ENCODE results near the gene MICALL2.

MICALL2 gene

DNA sequence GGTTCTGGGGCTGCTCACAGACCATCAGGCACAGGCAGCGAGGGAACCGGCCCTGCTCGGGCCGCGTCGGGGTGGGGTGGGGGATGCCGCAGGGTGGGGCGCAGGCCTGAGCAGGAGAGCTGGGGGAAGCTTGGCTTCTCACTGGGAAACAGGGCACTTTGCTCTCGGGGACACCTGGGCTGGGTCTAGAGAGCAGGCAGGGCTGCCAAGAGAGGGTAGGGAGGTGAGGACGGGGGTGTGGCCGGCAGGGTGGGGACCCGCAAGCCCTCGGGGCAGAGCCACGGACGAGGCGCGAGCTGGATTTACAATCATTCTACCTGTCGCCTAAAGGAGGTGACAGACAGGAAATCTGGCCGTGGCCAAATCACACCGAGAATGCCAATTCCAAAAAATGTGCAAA lies 33.9 kb upstream of the MICALL2 start:
- DNase-seq: no peak

DNA sequence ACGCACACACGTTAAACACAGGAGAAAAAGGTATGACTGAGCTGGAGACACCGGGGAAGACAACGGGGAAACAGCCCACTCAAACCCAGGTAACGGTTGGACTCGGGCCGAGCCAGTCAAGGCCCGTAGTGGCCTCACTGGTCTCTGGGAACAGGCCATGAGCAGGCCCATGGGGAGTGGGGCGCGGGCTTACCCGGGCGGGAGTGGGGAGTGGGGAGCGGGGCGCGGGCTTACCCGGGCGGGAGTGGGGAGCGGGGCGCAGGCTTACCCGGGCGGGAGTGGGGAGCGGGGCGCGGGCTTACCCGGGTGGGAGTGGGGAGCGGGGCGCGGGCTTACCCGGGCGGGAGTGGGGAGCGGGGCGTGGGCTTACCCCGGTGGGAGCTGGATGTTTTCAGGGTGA lies 33.4 kb upstream of the MICALL2 start:
- no peak for DNase-seq

DNA sequence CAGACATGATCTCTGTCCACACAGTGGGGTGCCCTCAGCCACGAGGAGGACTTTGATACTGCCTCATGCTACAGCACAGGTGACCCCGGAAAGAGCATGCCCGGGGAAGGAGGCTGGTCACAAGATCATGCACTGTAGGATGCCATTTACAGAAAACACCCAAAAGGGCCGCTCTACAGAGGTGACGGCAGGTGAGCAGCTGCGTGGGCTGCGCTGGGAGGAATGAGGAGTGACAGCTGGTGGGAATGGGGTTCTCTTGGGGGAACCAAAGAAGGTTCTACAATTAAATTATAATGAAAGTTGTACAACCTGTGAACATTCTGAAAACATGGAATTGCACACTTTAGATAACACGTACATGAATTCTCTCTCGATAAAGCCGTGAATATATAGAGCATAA lies 33.0 kb upstream of the MICALL2 start:
- no peak for DNase-seq

DNA sequence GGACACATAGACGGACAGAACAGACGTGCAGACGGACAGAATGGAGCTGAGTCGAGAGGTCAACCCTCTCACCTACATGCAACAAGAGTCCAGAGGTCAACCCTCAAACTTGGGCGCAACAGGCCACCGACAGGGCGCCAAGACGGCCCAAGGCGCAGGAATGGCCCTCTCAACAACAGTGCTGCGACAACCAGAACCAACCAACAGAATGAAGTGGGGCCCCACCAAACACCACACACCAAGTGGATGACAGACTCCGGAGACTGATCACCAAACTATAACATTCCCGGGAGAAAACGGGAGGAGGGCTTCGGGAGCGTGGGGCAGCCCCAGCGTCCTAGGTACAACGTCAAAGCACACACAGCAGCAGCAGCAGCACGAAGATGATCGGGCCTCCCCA lies 31.6 kb upstream of the MICALL2 start:
- DNase-seq: no peak

DNA sequence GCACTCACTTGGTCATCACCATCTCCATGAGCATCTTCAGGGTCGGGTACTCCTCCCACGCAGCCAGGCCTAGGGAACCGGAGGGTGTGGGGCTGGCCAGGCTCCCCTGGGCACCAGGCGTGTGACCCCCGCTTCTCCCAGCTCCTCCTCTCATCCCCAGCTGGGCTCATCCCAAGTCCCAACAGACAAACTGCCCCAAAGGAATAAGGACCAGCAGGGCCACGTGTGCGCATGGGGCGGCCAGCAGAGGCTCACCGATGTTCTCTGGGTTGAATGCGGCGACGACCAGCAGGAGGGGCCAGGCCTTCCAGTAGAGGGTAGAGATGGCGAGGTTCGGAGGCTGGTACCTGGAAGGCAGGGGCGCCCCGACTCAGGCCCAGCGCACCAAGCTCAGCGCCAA lies 30.1 kb upstream of the MICALL2 start:
- no peak for DNase-seq

DNA sequence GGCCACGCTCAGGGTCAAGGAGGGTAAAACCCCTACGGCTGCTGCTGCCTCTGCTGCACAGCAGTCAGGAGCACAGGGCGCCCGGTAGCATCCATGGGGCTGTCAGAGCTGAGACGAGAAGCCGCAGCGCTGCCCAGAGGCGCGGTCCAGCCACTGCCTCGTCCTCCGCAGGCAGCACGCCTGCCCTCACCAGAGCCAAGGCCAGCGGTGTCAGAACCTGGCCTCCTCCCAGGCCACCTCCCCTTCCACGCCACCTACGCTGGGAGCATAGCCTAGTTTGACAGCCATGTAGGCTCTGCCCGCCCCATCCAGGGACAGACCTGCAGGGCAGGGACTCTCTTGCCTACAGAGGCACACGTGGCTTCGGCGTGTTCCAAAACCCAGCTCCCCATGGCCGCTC lies 28.7 kb upstream of the MICALL2 start:
- no peak for DNase-seq

DNA sequence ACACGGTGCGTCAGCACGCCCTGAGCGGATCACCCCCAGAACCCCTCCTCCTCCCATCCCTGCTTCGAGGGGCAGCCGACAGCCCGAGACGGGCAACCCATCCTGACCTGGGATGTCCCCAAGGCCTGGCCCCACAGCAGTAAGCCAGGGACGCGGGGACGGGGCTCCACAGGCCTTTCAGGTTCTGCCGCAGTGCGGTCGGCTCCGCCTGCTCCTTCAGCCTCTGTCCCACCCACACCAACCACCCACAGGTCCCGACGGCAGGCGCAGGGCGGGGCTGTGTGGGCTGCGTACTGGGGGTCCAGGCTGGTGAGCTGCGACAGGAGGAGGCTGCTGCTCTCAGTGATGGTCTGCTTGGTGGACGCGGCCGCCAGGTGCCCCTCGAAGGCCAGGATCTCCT lies 28.2 kb upstream of the MICALL2 start:
- no peak for DNase-seq

DNA sequence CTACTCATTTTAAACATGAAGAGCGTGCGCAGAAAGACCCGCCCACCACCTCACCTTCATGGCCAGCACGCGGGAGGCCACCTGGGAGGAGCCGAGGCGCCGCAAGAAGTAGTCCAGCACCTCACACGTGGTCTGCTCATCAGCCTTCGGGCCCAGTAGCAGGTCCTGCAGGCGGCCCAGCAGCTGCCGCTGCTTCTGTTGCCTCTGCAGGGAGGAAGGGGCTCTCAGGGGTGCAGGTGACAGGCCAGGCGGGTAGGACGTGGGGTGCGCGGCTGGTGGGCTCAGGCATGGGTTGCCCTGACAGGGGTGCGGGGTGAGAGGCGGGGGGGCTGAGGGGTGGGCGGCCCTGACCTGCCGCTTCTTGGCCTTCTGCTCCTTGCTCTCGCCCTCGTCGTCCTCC lies 27.3 kb upstream of the MICALL2 start:
- DNase-seq: no peak

DNA sequence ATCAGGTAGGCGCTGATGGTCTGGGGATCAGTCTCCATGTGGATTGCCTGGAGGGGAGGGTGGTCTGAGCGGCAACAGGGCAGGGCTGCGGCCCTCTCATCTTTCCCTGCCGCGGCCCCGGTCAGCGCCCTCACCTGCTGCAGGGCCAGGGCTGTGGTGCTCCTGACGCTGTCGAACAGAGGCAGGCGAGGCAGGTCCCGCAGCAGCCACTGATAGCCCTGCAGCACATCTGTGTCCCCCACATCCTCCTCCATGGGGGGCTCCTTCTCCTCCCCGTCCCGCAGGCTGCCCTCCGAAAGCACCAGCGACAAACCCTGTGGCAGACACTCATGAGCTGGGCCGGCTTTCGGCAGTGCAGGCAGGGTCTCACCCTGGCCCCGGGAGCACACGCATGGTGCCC lies 25.9 kb upstream of the MICALL2 start:
- no peak for DNase-seq

DNA sequence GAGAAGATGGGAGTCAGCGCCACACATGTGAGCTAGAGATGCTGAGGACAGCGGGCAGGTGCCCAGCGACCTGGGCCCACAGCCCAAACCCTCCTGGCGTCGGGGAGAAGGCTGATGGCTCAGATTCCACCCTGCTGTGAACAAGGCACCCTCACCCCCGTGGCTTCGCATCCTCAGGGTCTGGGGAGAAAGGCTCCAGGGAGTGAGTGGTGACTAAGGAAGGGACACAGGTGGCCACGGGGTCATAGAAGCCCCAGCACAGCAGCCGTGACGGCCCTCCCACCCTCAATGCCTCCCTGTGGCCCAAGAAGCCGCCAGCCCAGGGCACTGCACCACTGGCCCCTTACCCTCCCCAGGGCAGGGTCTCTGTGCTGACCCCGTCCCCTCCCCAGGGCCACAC lies 25.3 kb upstream of the MICALL2 start:
- DNase-seq: no peak

DNA sequence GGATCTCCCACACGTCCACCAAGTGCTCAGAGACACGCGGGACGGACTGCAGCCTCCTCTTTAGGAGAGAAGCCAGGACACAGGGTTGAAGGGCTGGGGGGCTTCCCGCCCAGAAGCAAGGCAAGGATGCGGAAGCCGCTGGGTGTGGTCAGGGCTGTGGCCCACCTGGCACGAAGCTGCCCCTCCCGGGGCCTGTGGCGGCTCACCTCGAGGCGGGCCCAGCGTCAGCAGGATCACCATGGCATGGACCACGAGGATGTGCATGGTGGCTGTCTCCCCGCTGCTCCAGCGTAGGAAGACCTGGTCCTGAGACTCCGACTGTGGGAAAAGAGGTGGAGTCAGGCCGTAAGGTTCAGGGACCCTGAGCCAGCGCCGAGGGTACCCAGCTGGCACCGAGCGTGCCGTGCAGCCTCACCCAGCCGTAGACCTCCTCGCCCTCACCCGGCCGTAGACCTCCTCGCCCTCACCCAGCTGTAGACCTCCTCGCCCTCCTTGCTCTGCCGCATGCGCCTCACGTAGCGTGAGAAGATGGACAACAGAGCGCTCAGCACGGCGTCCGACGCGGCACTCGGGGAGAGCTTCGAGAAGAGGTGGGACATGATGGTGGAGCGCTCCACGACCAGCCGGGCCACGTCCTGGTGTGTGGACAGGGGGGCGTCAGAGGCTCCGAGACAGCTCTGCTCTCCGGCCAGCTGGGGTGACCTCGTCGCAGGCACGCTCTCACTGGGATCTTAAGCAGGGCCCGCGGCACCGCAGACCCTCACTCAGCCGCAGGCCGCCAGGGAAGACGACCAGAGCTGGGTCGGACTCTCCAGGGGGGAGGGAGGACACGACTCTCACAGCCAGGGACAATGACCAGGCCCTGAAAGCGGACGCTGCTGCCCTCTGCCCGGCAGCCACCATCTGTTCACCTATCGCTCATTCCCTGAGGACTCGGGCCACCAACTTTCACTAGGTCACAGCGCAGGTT lies 24.6 kb upstream of the MICALL2 start:
- DNase-seq: no peak

DNA sequence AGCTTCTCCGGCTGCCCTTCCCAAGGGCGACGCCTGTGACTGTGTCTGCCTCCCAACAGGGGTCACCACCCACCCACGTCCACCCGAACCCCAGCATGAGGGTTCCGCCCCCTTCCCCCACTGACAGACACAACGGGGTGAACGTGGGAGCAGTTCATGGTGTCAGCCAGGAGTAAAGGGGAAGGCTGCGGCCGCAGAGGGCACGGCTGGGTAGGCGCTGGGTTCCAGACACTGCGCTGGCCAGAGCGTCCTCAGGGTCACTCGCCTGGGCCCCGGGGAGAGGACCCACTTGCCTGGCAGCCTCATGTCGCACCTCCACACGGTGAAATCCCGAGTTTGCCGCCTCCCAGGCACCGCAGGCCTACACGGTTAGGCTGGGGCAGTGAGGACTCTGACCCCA lies 23.8 kb upstream of the MICALL2 start:
- DNase-seq: no peak

DNA sequence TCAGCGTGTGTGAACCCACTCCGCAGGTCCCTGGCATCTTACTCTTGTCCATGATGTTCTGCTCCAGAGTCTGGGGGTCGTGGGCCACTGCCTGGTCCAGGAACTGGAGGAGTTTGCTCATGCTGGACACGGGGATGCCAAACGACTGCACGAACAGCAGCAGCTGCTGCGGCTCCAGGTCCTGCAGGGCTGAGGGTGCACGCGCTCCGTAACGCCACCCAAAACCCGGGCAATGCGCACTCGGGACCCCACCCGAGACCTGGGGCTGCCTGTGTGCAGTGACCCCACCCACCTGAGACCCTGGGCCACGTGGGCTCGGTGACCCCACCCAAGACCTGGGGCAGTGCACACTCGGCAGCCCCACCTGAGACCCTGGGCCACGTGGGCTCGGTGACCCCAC lies 22.0 kb upstream of the MICALL2 start:
- DNase-seq: no peak

DNA sequence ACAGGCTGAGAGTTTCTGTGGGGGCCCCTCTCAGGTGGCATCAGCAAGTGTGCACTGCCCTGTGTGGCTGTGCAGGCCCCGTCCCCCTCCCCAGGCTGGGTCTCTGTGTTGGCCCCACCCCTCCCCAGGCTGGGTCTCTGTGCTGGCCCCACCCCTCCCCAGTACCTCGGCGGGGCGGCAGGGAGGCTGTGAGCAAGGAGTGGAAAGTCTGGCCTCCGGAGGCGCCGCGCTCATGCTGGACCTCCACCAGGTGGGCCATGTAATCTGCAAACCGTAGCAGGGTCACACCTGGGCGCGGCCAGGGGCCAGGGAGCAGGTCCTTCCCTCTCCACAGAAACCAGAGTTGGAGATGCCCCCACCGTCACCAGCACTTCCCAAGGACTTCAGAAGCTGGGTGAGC lies 21.4 kb upstream of the MICALL2 start:
- no peak for DNase-seq

DNA sequence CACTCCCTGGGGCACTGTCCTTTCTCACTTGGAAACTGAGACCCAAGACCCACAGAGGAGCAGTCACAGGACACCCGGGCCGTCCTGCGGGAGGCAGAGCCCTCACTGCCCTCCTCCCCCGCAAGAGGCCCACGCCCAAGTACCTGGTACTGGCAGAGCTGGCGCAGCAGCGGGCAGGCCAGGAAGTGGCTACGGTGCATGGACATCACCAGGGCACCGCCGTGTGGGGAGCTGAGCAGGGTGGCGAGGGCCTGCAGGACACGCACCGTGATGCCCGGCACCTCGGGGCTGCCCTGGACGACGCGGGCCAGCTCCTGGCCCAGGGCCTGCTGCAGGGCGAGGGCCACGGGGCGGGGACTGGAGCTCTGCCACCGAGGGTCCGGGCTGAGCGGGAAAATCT lies 20.0 kb upstream of the MICALL2 start:
- no peak for DNase-seq

DNA sequence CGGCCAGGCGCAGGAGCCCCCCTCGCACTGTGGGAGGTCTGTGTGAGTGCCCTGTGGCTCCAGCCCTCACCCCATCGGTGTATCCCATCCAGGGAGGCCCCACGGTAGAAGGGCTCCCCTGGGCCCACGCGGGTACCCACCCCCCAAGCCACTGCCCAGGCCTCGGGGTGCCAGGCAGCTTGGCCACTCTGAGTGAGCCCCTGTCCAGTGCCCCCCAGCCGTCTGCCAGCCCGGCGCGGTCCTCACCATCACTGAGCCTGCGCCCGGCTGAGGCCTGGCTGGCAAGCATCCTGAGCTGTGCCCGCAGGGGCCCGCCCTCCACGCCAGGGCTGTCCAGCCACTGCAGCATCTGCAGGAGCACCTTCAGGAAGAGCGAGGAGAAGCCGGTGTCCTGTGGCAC lies 19.2 kb upstream of the MICALL2 start:
- DNase-seq: no peak

DNA sequence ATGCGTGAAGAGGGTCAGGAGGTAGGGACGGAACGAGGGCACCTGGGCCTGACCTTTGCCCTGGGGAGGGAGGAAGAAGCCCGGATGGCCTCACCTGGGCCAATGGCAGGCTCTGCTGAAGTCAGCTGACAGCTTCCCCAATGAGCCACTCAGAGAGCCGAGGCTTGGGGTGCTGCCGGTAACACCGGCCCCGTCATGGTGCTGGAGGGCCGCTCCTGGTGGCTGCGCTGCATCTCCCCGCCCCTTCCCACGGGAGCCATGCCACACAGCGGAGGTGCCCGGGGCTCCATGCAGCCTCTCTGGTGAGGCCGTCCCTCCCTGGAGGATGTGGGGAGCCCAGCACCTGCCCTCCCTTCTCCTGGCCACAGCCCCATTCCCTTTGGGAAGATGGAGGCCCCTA lies 17.6 kb upstream of the MICALL2 start:
- no peak for DNase-seq

DNA sequence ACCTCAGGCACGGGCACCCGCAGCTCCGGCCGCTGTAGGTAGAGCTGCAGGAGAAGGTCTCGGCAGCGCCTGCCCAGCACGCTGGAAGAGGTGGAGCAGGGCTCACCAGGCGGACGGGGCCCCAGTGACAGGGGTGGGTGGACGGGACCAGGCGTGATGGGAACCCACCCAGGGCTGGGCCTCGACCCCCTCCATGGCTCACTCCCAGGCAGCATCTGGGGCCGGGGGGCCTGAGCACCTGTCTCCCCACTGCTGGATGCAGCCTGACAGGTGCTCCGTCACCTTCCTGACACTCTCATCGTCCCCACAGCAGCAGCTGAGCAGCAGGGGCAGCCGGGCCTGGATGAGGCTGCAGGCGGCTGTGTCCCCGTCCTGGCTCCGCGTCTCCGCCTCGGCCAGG lies 16.7 kb upstream of the MICALL2 start:
- no peak for DNase-seq

DNA sequence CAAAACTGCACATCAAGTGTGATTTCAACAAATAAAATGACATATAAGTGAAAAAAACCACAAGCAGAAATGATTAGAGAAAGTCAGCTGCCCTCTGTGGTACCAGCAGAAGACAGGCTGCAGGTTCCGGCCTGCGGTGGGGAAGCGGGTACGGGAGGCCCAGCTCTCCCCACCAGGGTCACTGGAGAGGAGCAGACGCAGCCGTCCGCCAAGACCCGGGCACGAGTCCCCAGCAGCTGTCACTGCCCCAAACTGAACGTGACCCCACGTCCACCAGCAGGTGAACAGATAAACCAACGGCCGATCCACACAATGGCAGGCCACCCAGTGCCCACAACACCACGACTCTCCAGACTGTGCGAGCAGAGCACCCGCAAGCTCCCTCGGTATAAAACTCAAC lies 16.1 kb upstream of the MICALL2 start:
- no peak for DNase-seq

DNA sequence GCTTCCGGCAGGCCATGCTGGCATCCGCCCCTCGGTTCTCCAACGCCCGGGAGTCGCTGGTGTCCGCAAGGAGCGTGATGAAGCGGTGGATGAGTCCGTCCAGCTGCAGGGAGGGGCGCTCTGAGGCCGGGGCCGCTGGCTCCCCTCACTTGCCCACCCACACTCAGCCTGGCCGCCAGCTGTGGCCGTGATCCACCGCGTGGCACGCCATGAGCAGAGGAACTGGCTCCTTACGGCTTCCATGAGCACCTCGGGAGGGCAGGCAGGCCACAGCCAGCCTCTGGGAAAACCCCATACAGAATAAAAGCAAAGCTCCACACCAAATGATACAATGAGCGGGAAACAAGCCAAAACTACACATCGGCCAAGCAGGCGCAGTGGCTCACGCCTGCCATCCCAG lies 15.5 kb upstream of the MICALL2 start:
- no peak for DNase-seq

DNA sequence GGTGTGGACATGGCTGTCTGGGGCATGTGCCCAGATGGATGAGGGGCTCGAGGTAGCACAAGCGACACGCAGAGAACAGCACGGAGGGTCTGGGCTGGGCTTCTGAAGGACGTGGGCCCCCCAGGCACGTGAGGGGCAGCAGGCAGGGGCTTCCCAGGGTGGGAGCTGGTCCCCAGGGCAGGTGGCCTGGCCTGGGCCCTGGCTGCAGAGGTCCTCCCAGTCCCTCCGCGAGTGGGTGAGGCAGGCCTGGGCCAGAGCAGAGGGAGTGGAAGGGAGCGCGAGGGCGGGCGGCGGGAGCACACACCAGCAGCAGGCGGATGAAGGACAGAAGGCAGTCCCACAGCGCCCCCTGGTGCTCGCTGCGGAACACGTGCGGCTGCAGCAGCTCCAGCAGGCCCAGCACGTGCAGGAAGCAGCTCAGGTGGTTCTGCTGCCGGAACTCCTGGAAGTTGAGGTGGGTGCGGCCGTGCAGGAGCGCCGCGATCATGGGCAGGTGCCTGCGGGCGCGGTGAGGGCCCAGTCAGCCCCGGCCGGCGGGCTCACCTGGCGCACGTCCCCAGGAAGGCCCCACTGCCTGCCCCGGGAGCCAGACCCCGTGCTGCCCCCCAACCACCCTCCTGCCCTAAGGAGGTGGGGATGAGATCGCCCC lies 14.7 kb upstream of the MICALL2 start:
- peak; percentile 76 to 84 for DNase-seq

DNA sequence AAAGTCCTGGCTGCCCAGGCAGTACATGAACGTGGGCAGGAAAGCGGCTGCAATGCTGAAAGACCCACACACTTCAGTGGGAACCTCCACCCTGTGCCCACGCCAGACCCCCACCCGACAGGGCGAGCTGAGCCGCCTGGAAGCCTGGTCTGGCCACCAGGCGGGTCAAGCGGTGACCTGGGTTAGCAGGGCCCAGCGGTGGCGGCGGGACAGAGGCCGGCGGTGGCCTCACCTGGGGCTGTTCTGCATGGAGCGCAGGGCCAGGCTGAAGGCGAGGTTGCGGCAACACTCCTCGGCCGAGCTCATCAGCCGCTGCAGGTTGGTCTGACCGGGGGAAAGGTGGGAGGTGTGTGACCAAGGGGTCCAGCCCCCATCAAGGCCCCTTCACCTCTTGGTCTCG lies 11.6 kb upstream of the MICALL2 start:
- DNase-seq: no peak

DNA sequence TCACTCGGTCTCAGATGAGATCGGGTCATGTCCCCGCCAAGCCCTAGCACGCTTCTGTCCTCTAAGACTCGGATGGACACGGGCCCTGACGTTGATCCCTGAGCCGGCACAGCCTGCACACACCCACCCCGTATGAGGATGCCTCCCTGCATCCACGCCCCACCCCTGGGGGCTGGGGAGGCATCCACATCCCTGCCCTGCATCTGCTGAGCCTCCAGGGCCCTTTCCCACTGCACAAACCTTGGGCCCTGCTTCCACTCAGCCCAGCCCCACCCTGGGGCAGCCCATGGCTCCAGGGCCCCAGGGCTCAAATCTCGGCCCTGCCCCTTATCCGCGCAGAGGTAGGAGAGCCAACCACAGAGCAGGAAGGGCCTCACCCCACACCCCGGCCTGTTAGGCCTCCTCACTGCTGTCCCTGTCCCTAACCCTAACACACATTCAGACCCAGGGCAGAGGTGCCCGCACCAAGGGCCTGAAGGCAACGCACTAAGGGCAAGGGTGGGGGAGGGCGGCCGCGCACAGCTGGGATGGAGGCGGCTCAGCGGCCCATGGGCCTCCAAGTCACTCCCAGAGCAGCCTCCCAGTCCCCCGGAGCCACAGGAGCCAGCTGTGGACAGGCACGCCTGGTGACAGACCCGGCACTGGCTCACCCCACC lies 9.5 kb upstream of the MICALL2 start:
- DNase-seq: no peak

DNA sequence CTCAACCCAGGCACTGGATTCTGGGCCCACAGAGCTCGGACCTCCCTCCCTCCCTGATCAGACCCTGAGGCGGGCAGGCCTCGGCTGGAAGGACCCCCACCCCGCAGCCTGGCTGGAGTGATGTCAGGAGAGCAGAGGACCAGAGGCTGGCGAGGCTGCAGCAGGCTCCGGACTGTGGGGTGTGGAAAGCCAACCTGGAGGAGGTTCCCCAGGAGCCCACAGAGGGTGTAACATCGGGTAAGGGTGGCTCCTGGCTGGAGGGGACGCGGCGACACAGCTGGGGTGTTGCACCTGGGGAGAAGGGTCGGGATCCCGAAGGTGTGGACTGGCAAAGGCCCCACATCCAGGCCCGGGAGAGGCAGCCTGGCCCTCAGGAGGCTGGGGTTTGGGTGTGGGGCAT lies 8.9 kb upstream of the MICALL2 start:
- no peak for DNase-seq
